C4-2B (cell line): Measurements from ENCODE around the gene LATS2.

ENCODE experiments used
- ZFX ChIP-seq: fragments of 450-650 bp; IDR thresholded peaks from 2 replicates; pipeline ENCODE4 v1.6.1; 2017
- TF ChIP-seq, protein P1 (sequence below): fragments of 450-650 bp; conservative IDR thresholded peaks from 2 replicates; pipeline ENCODE4 v1.5.1; 2017; ENCODE audit warnings: mild to moderate bottlenecking

DNA sequence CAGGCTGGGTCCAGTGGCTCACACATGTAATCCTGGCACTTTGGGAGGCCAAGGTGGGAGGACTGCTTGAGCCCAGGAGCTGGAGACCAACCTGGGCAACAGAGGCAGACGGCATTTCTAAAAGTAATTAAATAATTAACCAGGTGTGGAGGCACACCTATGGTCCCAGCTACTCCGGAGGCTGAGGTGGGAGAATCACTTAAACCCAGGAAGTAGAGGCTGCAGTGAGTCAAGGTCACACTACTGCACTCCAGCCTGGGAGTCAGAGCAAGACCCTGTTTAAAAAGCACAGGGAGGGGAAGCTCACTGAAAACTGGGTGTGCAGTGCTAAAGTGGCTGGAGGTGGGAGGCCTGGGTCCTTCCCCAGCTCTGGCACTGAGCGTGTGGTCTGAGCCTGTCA, 9.7 kb downstream of the LATS2 start:
- TF ChIP-seq, protein P1, sequence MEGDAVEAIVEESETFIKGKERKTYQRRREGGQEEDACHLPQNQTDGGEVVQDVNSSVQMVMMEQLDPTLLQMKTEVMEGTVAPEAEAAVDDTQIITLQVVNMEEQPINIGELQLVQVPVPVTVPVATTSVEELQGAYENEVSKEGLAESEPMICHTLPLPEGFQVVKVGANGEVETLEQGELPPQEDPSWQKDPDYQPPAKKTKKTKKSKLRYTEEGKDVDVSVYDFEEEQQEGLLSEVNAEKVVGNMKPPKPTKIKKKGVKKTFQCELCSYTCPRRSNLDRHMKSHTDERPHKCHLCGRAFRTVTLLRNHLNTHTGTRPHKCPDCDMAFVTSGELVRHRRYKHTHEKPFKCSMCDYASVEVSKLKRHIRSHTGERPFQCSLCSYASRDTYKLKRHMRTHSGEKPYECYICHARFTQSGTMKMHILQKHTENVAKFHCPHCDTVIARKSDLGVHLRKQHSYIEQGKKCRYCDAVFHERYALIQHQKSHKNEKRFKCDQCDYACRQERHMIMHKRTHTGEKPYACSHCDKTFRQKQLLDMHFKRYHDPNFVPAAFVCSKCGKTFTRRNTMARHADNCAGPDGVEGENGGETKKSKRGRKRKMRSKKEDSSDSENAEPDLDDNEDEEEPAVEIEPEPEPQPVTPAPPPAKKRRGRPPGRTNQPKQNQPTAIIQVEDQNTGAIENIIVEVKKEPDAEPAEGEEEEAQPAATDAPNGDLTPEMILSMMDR = no peak
- no peak for TF ChIP-seq ZFX
